Skin epidermis (tissue), 12 donors: ENCODE results near the gene BPIFB1.
A peak's percentile ranks its signal among the peaks of the same experiment; 100 is the strongest.

ENCODE experiments used
- H3K27ac ChIP-seq, 21 experiments: fragments of 200-600 bp; sonication (generic) in 11 of 21; one replicate each; pipeline ENCODE4 v1.5.0; 2020; ENCODE audit warnings: mild to moderate bottlenecking in 3 of 21, inconsistent platforms in 2 of 21, moderate library complexity in 2 of 21
- H3K4me3 ChIP-seq, 7 experiments: fragments of 200-600 bp; sonication (generic) in 2 of 7; one replicate each; pipeline ENCODE4 v1.5.0; 2020; ENCODE audit warnings: inconsistent platforms in 2 of 7, mild to moderate bottlenecking in 2 of 7, moderate library complexity in 1 of 7

The BPIFB1 gene

DNA sequence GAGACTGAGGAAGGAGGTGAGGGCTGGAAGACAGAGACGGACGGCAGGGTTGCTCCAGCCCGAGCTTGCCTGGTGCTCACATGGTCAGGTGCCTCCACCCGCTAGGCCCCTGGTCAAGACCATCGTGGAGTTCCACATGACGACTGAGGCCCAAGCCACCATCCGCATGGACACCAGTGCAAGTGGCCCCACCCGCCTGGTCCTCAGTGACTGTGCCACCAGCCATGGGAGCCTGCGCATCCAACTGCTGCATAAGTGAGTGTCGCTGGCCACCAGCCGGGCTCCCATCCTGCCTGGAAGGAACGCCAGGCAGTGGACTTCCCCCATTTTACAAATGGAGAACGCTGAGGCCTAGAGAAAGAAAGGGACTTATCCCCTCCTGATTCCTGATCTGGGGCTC lies 7.8 kb downstream of the BPIFB1 start:
- no peak overlapping the region for H3K4me3 ChIP-seq
- no peak overlapping the region for H3K27ac ChIP-seq

DNA sequence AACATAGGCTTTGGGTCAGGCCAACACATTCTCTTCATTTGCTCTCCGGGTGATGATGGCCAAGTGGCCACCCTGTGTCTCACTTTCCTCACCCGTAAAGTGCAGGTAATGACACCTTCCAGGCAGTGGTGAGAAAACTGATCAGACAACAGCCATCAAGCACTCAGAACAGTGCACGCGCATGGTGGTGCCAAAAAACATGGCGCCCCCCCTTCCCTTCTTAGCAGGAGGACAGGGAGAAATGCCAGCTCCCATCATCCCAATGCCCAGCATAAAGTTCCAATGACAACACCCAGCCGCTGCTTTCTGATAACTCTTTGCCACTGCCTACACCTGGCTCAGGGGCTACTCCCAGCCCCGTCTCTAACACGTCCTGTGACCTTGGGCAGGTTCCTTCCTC lies 8.4 kb downstream of the BPIFB1 start:
- H3K27ac ChIP-seq = no peak overlapping the region
- H3K4me3 ChIP-seq = no peak overlapping the region

DNA sequence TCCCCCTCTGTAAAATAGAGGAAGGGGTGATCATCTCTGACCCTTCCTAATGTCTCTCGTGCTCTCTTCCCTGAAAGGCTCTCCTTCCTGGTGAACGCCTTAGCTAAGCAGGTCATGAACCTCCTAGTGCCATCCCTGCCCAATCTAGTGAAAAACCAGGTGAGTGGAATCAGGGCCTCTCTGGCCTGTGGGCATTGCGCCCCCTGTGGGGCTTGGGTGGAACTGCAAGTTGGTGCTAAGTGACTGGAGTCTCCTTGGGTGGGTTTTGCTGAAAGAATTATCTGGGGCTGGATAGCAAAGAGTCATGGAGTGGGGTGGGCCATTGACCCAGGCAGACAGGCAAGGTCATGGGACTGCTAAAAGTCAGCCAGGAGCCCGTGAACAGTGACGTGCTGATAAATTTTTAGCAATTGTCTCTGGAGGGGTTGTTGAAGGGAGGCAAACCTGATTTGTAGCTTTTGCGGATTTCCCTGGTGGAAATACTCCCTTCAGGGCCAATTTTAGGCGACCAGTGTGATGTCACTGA lies 8.9 kb downstream of the BPIFB1 start:
- Histone ChIP-seq H3K27ac (no peak overlapping the region), H3K4me3 (no peak overlapping the region)

DNA sequence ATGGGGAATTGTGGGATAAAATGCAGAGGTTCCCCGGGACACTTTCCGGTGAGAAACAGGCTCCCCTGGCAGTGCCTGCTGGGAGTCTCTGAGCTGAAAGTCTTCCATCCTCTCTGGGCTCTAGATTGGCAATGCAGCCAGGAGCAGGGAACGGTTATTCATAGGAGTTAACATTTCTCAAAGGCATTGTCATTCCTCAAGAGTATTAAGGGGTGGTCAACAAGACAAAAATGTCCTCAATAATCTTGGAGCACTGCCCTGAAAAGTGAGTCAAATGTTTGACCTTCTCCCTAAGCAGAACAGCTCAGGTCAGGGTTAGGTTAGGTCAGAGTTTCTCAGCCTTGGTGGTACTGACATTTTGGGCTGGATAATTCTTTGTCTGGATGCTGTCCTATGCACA lies 13.2 kb downstream of the BPIFB1 start:
- no peak overlapping the region for H3K4me3 ChIP-seq
- no peak overlapping the region for H3K27ac ChIP-seq

DNA sequence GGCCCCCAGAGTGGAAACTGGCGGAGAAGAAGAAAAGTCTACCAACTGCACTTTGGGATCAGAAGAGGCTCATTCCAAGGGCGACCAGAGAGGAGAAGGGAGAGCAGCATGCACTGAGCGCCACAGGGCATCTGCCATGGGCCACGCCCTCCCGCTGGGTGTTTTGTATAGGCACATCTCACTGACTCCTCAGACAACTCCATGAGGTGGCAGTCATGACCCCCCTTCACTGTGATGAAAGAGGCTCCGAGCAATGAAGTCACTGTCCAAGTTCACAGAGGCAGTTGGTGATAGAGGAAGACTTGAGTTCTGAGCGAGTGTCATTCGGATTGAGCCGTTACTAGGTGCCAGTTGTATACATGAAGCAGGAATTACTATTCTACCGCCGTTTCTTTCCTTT lies 15.4 kb downstream of the BPIFB1 start:
- no peak overlapping the region for H3K4me3 ChIP-seq
- H3K27ac ChIP-seq = no peak overlapping the region

DNA sequence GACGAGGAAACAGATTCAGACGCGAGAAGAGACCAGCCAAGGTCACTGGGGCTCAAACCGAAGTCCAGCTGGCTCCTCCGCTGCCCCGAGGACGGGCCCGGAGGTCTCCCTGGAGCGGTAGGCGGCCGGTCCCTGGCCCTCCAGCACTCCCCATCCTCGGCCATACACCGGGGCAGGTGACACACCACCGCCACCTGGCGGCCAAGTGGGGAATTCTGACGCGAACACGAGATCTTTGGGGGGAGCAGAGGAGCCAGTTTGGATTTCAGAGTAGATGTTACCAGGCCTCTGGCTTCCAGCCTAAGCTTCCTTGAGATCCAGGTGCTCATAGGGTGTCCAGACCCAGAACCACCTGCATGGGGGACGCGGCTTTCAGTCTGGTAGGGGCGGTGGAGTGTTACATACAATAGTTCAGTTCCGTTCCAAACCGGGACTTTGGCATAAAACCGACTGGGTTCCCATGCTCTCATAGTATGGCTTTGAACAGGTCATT lies 16.1 kb downstream of the BPIFB1 start:
- no peak overlapping the region for H3K4me3 ChIP-seq
- no peak overlapping the region for H3K27ac ChIP-seq

DNA sequence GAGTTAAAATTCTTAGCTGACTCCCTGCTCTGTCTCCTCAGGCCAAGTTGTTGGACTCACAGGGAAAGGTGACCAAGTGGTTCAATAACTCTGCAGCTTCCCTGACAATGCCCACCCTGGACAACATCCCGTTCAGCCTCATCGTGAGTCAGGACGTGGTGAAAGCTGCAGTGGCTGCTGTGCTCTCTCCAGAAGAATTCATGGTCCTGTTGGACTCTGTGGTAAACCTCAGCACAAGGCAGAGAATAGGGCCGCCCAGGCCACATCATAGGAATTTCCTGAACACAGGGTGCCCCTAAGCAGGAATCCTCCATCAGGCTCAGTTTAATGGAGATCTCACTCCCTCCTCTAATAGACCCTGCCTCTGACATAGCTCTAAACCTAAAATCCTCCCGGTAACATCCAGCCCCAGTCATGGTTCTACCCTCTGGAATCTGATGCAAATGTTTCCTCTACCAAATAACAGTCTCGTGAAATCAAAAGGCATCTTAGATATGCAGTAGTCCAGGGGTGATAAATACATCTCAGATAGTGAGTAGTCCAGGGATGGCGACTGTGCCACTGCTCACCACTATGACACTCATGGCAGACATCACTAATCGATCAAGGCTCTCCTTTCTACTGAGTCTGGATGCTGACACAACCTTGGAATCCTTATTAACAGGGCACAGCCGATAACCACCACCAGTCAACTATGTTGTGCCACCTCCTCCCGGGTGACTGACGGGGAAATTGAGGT lies 18.3 kb downstream of the BPIFB1 start:
- H3K27ac ChIP-seq = no peak overlapping the region
- no peak overlapping the region for H3K4me3 ChIP-seq

DNA sequence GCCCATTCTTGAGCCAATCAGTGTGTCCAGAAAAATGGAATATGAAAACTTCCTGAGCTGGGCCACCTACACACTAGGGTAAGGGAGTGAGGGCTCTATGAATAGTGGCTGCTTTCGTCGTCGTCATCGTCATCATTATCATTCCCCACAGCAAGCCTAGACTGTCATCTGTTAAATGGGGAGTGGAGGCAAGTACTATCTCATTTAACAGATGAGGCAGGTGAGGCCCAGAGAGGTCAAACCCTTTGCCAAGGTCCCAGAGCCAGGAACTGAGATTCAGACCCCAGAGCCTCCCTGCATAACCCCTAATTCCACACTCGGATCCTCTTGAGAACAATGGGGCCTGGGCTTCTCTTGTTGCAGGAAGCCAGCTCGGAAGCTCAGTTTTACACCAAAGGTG lies 20.6 kb downstream of the BPIFB1 start:
- H3K4me3 ChIP-seq = no peak overlapping the region
- no peak overlapping the region for H3K27ac ChIP-seq

DNA sequence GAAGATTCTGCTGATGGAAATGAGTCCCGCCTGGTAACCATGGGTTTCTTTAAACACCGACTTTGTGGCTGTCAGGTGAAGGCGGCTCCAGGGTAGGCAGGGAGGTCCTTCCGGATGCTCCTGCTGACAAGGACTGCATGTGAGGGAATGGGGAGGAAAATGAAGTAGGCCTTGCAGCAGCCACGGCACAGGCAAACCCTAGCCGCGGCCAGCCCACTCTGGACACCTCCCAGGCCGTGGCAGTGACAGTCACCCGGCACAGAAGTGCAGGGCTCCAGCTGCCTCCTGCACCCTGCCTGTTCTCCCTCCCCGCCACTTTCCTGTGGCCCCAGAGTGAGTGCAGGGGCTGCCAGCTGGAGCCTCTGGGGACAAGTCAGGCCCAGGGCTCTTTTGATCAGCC lies 21.0 kb downstream of the BPIFB1 start:
- H3K27ac ChIP-seq = no peak overlapping the region

DNA sequence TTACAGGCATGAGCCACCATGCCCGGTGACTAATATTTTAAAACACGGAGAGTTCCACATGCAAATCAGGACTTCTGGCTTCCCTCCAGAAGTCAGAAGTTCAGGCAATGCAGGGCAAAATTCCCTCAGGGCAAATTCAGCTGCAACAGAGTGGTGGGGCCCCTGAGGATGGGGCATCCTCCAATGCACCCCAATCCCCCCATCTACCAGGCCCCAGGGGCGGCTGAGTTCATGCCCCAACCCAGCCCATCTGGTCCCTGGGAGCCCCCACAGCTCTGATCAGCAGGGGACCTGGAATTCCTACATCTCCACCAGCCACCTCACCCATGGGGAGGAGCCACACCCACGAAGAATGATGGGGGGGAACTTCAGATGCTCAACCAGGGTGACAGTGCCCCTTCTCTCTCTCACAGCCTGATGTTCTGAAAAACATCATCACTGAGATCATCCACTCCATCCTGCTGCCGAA lies 22.6 kb downstream of the BPIFB1 start:
- H3K27ac ChIP-seq = no peak overlapping the region
- H3K4me3 ChIP-seq = no peak overlapping the region

More for the DNA sequence above, 21.0 kb downstream of the BPIFB1 start:
- no peak overlapping the region for H3K4me3 ChIP-seq

DNA sequence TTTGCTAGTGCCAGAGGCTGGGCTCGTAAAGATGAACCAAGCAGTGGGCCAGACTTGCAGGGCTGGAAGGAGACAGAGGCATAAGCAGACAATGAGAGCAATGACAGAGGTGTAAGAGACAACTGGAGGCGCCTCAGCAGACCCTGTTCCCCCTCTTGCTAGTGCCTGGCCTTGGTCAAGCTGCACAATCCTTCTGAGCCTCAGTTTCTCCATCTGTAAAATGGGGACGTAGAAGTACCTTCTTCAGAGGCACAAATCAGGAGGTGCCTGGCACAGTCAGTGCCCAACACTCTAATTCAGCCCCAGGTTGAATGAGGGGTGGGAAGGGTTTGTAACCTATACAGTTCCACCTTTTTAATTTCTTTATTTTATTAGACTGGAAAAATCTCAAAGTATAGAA lies 23.2 kb downstream of the BPIFB1 start:
- no peak overlapping the region for H3K27ac ChIP-seq
- no peak overlapping the region for H3K4me3 ChIP-seq

DNA sequence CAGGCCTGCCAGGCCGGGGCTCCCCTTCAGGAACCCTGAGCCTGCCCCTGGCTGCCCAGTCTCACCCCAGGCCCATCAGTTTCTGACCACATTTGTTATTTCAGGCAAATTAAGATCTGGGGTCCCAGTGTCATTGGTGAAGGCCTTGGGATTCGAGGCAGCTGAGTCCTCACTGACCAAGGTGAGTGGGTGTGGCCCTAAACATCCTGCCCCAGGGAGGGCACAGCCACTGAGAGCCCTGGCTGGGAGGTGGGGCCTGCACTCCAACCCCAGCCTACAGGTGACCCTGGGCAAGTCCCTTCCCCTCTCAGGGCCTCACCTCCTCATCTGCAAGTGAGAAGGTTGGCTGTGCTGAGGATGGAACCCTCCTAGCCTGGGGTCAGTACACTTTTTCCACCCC lies 23.8 kb downstream of the BPIFB1 start:
- H3K4me3 ChIP-seq = no peak overlapping the region
- H3K27ac ChIP-seq = no peak overlapping the region

DNA sequence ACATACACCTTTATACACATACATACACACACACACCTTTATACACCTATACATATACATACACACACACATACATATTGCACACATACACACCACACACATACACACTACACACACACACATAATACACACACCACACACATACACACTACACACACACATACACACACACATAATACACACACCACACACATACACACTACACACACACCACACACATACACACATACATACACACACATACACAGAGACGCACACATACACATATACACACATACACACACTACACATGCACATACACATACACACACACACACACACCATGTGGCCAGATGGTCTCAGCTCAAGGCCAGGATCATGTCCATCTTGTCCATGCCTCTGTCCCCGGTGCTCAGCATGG lies 25.7 kb downstream of the BPIFB1 start:
- no peak overlapping the region for H3K27ac ChIP-seq
- no peak overlapping the region for H3K4me3 ChIP-seq

DNA sequence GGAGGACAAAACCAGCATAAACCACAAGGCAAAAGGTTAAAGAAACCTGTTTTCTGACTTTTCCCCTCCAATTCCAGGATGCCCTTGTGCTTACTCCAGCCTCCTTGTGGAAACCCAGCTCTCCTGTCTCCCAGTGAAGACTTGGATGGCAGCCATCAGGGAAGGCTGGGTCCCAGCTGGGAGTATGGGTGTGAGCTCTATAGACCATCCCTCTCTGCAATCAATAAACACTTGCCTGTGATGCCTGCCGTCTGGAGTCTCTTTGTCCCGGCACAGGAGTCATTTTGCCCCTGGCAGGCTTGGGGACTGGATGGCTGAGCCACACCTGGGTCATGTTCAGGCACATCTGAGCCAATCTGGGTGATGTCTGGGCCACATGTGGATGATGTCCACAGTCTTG lies 26.6 kb downstream of the BPIFB1 start:
- H3K4me3 ChIP-seq = no peak overlapping the region
- no peak overlapping the region for H3K27ac ChIP-seq

DNA sequence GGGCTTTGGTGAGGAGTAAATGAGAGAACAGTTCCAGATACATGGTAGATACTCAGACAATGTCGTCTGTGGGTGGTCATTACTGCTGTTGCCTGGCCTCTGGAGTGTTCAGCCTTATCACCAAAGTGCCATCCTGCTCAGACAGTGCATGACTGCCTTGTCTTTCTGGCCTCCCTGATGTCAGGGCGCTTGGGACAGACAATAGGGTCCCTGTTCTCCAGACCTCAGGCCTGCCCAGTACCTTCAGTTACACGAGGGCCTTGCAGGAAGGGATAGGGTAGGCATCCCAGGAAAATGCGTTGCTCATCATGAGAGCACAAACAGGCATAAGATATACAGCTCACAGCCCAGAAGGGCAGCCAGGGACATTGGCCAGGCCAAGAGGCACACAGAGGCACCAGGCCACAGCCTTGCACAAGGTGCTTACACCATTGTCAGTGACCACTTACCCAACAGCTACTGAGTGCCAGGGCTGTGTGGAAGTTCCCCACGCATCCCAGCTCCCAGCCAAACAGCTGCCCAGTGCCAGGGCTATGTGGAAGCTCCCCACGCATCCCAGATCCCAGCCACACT lies 27.4 kb downstream of the BPIFB1 start:
- no peak overlapping the region for H3K4me3 ChIP-seq
- peak overlapping the region in 1 of 21 experiments; percentile 3 for H3K27ac ChIP-seq

DNA sequence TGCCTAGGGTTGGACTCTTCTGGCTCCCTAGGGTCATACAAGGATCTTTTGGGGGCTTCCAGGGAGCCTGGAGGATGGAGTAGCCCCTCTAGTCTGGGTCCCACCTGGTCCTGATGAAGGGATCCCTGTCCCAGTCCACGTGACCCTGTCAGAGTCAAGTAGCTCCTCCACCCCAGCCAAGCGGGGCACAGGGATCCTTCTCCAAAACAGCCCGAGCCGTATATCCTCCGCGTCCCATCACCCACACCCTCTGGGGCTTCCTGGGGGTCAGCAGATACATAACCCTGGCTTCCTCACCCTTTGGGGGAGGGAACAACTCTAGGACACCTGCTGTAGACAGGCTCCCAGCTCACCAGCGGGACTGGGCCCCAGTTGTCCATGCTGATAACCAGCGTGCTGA lies 28.0 kb downstream of the BPIFB1 start:
- Histone ChIP-seq H3K4me3 (no peak overlapping the region), H3K27ac (peak overlapping the region in 1 of 21 experiments; percentile 3)

DNA sequence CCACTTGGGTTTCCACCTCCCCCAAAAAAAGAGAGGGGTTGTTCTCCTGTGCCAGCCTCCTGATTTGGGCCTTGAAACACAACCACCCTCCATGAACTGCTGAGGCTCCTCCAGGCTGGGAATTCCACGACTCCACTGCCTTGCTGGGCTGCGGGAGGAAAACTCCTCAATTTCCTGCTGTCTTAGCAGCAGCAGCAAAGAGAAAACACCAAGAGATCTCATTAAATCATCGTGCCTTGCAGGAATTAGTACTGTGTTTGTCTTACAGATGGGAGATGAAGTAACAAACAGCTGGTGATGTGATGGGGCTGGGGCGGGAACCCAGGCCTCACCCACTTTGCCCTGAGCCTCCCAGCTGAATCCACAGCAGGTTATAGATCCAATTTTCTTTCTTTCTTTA lies 29.0 kb downstream of the BPIFB1 start:
- H3K27ac ChIP-seq = no peak overlapping the region

DNA sequence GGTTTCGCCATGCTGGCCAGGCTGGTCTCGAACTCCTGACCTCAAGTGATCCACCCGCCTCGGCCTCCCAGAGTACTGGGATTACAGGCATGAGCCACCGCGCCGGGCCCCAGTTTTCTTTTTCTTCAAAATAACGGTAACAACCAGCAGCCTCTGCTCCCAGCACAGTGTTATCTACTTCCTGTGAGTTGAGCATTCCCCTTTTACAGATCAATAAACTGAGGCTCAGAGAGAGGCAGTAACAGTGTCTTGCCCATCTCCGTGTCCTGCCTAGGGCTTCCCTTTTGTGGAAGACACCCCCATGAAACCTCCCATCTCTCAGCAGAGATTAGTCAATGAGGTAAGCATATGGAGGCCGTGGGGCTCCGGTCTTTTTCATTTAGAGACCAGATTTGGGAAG lies 29.6 kb downstream of the BPIFB1 start:
- Histone ChIP-seq H3K27ac (no peak overlapping the region), H3K4me3 (no peak overlapping the region)

More for the DNA sequence above, 29.0 kb downstream of the BPIFB1 start:
- no peak overlapping the region for H3K4me3 ChIP-seq

DNA sequence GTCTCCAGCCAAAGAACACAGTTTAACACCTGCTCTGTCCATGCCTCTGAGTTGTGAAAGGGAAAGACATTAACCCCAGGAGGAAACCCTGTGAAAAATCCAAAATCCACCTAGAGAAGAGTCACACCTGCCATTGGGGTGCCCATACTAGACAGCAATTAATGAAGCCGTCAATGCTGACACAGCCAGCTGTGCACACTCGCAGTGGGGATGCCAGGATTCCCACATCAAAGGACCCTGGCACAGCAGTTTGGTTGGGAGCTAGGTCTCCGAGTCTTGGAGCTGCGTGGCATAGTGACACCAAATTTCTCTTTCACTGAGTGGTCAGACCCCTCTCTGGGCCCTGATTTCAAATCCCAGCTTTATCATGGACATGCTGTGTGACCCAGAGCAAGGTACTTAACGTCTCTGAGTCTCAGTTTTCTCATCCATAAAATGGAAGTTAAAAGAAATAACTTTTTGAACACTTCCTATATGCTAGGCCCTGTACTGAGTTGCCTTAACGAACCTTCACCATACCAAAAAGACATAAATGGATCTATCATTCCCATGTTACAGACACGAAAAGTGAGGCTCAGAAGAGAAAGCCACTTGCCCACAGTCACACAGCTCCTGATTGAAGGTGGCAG lies 30.8 kb downstream of the BPIFB1 start:
- Histone ChIP-seq H3K4me3 (no peak overlapping the region), H3K27ac (no peak overlapping the region)

DNA sequence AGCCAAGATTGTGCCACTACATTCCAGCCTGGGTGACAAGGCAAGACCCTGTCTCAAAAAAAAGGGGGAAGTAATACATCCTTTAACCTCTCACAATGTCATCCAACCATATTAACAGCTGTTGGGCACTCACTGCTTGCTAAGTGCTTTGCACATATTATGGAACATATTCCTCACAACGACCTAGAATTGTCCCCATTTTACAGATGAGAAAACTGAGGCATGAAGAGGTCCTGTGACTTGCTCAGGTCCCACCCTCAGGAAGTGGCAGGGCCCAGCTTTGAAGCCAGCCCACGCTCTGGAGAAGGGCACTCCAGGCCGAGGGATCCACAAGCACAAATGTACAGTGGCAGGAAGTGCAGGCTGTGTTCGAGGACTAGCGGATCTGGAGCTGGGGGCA lies 33.3 kb downstream of the BPIFB1 start:
- Histone ChIP-seq H3K27ac (no peak overlapping the region), H3K4me3 (no peak overlapping the region)

DNA sequence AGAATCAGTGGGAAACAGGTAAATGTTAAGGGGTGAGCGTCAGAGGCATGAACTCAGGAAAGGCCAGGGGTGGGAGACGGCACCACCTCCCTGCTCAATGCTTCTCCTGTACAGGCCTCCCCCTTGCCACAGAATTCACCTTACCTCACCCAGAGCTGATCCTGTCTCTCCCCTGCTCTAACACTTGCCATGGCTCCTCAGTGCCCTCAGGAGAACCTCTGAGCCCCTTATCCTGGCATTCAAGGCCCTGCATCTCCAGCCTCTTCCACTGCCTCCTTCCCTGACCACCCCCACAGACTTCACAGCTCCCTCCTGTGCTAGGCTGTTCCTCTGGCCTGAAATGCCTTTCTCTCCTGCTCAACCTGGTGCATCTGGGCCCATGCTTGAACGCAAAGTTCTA lies 33.9 kb downstream of the BPIFB1 start:
- Histone ChIP-seq H3K4me3 (no peak overlapping the region), H3K27ac (no peak overlapping the region)
